Activated CD8-positive, alpha-beta memory T cell treated with anti-CD3 and anti-CD28 coated beads, Interleukin-2, amount 50 U/mL, for 1 hour (primary cell): Measurements from ENCODE around the gene PTPRN2.

Experiments used
- DNase-seq: peaks from one replicate; pipeline ENCODE4 v3.0.0-alpha.2; 2020; ENCODE audit errors: extremely low read depth

Gene PTPRN2

DNA sequence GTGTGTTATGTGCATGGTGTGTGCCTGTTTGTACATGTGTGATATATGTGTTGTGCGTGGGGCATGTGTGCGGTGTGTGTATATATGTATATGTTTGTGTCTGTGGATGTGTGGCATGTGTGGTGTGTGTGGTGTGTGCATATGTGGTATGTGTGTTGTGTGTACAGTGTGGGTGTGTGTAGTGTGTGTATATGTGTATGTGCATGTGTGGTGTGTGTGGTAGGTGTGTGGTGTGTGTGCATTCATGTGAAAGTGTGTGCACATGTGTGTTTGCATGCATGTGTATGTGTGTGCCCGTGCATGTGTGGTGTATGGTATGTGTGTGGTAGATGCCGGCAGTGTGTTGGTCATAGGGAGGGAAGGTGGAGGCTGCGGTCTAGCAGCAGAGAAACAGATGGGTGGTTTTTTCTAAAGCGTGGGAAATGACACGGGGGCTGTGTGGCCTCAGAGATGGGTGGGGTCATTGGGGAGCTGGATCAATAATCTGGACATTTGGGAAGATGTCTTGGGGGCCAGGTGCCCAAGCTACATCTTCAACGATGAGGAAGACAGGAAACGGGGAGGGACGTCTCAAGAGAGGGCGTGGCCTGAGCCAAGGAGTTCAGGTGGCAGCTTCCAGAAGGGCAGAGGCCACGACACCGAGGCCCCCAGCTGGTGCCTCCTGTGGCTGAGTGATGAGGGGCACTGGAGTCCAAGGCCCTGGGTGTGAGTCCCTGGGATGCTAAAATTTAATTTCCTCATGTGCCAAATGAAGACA lies 769.5 kb downstream of the PTPRN2 start:
- no peak for DNase-seq

- DNase-seq = no peak
These were observed 770.2 kb downstream of the PTPRN2 start for GRCh38 chr7:157817433-157817832.

DNA sequence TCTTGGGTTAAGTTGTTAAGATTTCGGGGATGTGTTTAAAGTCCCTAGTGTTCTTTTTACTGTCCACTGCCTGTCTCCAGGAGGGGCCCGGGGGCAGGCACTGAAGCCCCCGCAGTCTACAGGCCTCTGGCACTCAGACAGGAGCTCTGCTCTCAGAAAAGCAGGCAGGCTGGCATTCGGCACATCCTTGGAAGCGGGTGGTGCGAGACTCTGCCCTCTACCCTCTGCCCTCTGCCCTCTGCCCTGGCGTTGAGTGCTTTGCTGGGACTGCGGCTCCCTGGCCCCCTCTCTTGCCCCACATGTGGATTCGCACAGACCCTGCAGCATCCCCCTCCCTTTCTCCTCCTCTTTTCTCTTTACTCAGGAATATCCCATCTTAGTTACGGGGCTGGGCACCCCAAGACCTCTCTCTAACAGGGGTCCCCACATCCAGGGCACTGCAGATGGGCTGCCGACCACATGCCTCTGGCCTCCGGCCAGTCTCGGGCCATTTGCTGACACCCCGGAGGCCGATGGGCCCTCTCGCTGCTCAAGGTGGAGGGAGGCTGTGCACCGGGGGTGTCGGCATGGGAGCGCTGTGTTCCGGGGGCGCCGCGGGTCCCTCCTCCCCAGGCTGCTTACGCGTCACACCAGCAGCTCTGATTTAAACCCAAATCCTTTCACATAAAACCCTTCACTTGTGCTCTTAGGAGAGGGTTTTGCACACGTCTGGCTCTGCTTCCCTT lies 770.9 kb downstream of the PTPRN2 start:
- no peak for DNase-seq

DNA sequence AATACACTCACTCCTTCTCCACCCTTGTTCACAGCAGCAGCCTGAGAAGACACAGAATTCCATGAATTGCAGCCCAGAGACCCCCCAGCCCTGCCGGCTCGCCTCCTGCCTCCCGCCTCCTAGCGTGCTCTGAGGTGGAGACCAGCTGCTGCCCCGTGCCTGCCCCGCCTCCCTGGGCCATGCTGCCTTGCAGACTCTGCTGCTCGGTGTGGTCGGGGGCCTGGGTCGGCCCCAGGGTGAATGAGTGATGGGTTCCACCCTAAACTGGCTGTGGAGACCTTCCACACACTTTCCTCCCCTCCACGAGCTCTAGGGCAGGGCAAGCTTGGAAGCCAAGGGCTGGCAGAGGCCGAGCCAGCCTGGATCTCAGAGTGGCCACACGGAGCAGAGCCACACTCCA lies 771.5 kb downstream of the PTPRN2 start:
- no peak for DNase-seq

DNA sequence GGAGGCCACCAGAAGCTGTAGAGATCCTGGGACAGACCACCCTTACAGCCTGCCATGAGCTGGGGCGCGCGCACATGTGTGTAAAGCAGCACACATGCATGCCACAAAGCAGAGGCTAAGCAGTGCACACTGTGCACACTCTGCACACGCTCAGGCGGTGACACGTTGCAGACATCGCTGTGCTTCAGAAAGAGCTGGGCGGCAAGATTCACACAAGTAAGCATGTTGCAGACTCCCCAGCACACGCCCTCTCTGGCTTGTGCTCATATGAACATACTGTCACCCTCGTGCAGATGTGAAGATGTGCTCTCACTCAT lies 772.0 kb downstream of the PTPRN2 start:
- no peak for DNase-seq

GRCh38 chr7:157814931-157815705 lies 772.5 kb downstream of the PTPRN2 start:
- DNase-seq = no peak

DNA sequence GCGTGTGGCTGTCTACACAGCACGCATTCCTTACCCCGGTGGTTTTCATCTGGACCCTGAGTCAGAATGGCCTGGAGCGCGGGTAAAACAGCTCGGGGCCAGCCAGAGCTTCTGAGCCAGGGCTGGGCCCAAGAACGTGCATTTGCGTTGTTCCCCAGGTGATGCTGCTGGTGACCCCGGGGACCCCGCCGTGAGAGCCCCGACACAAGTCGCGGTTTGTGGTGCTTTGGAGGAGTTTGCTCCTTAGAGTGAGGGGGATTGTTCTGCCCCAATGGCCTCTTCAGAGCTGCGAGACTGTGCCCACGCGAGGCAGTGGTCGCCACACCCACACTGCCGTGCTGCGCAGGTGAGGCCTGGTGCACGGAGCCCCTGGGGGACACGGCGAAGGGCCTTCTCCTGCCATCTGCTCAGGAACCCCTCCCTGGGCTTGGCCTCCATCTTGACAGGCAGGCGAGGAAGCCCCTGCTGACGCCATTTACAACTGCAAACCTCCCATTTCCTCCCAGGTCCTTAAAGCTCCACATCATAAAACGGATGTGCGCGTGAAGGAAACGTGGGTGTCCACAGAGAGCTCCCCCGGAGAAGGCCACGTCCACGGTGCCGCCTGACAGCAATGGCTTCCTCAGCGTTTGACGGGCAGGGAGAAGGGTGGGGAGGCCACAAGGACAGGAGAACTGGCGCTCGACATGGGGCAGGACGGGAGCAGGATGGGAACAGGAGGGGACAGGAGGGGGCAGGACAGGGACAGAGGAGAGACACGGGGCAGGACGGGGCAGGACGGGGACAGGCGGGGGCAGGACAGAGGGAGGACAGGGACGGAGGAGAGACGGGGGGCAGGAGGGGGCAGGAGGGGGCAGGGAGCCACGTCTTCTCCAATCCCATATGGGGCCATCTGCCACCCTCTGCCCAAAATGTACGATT lies 773.6 kb downstream of the PTPRN2 start:
- no peak for DNase-seq

GRCh38 chr7:157813053-157813452 lies 774.6 kb downstream of the PTPRN2 start:
- no peak for DNase-seq

GRCh38 chr7:157811946-157812345 lies 775.7 kb downstream of the PTPRN2 start:
- DNase-seq = no peak

DNA sequence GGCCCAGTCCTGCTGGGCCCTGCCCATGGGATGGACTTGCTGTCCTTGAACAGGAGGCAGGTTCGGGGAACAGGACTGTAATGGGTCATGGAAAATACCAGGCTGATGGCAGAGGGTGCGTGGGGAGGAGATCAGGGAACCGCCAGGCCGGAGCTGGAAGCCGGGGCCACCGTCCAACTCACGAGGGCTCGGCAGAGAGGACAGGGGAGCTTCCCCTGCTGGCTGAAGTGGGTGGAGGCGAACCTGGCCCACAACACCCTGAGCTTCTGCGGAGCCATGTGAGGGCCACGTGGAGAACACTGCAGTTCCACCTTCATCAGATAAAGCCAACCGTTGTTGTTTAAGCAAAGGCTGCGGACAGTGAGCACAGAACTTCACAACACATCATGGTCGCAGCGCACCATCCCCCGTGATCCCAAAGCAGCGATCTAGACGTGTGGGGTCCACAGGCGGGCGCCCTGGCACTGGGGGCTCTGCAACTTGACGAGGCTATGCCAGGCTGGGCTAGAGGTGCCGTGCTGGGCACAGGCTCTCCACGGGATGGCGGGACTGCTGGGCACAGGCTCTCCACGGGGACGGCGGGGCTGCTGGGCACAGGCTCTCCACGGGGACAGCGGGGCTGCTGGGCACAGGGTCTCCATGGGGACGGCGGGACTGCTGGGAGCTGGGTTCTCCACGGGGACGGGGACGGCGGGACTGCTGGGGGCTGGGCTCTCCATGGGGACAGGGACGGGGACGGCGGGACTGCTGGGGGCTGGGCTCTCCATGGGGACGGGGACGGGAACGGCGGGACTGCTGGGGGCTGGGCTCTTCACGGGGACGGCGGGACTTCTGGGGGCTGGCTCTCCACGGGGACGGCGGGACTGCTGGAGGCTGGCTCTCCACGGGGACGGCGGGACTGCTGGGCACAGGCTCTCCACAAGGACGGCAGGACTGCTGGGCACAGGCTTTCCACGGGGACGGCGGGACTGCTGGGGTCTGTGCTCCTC lies 777.5 kb downstream of the PTPRN2 start:
- DNase-seq = no peak

- DNase-seq = no peak
These were observed 778.3 kb downstream of the PTPRN2 start for GRCh38 chr7:157809154-157809862.

- no peak for DNase-seq
These were observed 779.6 kb downstream of the PTPRN2 start for GRCh38 chr7:157808042-157808441.

DNA sequence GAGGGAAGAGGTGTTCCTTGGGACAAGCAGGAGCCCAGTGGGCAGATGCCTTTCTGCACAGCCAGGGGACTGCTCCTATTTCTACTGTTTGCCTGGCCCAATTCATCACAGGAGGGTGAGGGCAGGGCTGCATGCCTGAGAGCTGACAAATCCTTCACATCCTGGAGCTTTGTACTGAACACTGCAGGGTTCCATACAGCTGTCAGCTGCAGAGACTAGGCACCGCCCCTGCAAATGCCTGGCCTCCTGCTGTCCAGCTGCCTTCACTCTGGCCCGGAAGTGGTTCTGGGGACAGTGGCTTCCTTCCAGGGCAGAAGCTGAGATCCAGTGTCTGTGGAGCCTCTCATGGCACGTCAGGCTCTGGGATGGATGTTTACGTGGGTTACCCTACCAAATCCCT lies 780.1 kb downstream of the PTPRN2 start:
- no peak for DNase-seq

GRCh38 chr7:157806711-157807110 lies 780.9 kb downstream of the PTPRN2 start:
- DNase-seq = no peak

GRCh38 chr7:157805713-157806112 lies 781.9 kb downstream of the PTPRN2 start:
- no peak for DNase-seq

- no peak for DNase-seq
These were observed 783.7 kb downstream of the PTPRN2 start for GRCh38 chr7:157803906-157804305.

DNA sequence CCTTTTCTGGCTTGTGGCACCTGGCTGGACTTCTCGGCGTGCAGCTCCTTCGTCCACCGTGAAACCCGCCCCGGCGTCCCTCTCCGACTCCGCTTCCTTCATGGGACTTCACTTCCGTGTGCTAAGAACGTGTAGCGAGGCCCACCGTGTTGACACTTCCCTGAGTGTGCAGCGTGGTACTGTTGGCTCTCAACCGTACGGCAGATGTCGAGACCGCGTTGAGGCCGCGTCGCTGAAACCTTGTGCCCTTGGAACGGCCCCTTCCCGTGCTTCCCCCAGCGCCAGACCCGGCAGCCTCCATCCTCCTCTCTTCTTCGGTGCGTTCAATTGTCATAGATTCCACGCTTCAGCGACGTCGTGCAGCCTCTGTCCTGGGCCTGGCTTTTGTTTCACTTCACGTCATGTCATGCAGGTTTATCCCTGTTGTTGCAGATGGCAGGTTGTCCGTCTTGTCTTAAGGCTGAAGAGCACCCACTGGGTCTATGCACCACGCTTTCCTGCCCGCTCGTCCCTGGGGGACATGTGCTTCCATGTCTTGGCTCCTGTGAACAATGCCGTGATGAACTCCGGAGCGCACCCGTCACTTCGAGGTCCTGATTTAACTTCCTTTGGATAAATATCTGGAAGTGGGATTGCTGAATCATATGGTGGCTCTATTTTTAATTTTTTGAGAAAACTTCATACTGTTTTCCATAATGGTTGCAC lies 785.5 kb downstream of the PTPRN2 start:
- DNase-seq = no peak

- DNase-seq = no peak
These were observed 786.5 kb downstream of the PTPRN2 start for GRCh38 chr7:157801113-157801512.

DNA sequence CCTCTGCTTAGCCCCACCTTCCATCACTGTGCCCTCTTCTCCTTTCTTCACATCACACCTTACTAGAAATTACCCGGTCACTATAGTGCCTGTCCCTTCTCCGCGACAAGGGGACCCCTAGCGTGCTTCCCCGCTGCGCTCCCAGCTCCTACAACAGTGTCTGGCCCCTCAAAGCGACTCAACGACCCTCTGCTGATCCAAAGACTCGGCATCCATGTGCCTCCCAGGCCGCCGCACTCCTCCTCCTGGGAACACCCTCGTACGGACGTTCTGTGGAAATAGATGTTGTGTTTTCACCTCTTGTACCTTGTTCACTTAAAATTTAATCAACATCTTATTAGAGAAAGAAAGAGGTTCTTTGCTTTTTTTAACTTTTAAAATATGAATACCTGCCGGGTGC lies 787.3 kb downstream of the PTPRN2 start:
- no peak for DNase-seq
